HepG2 (cell line): ENCODE results near the gene CGB3. TPM values are rescaled to one million over a fixed set of nuclear protein-coding genes. Genes with fewer than 3 reads are reported as not detected.

Source experiments
- MXI1 ChIP-seq: IDR thresholded peaks from 3 replicates; pipeline ENCODE4 v1.6.1; 2012; ENCODE audit warnings: low read depth, low read length, inconsistent platforms, borderline replicate concordance
- POLR2AphosphoS5 ChIP-seq: IDR thresholded peaks from 2 replicates; pipeline ENCODE4 v1.6.1; 2012; ENCODE audit warnings: low read depth, low read length
- POLR2G ChIP-seq: fragments of 200-400 bp; formaldehyde crosslinking; IDR thresholded peaks from 2 replicates; pipeline ENCODE4 v1.6.1; 2018; ENCODE audit warnings: mild to moderate bottlenecking, low read depth, low read length, moderate library complexity
- RFXAP ChIP-seq: sonication (generic); formaldehyde crosslinking; IDR thresholded peaks from 2 replicates; pipeline ENCODE4 v1.4.0; 2020; ENCODE audit warnings: missing genetic modification reagents, borderline replicate concordance
- SALL1 ChIP-seq: sonication (generic); formaldehyde crosslinking; IDR thresholded peaks from 2 replicates; pipeline ENCODE4 v1.8.0; 2022; ENCODE audit warnings: mild to moderate bottlenecking, missing genetic modification reagents
- XRCC5 ChIP-seq: fragments of 200-400 bp; formaldehyde crosslinking; optimal IDR thresholded peaks from 2 replicates; pipeline ENCODE3; 2017; ENCODE audit warnings: mild to moderate bottlenecking, low read length
- ZFP36 ChIP-seq: fragments of 150-350 bp; IDR thresholded peaks from 2 replicates; pipeline ENCODE4 v1.6.1; 2018; ENCODE audit warnings: borderline replicate concordance, low read length, low read depth; ENCODE audit not compliant: partially characterized antibody
- ZFY ChIP-seq: sonication (generic); formaldehyde crosslinking; IDR thresholded peaks from 2 replicates; pipeline ENCODE4 v1.4.0; 2020; ENCODE audit warnings: missing genetic modification reagents
- ZNF496 ChIP-seq: sonication (generic); formaldehyde crosslinking; IDR thresholded peaks from 2 replicates; pipeline ENCODE4 v1.8.1; 2023; ENCODE audit warnings: mild to moderate bottlenecking, moderate library complexity, missing genetic modification reagents; ENCODE audit not compliant: insufficient replicate concordance
- ZNF777 ChIP-seq: sonication (generic); formaldehyde crosslinking; IDR thresholded peaks from 2 replicates; pipeline ENCODE4 v1.4.0; 2020; ENCODE audit warnings: missing genetic modification reagents
- ZSCAN21 ChIP-seq: sonication (generic); formaldehyde crosslinking; IDR thresholded peaks from 2 replicates; pipeline ENCODE4 v1.8.0; 2022; ENCODE audit warnings: mild to moderate bottlenecking, missing genetic modification reagents, moderate library complexity, borderline replicate concordance
- polyA plus RNA-seq, 8 experiments: library from polyadenylated mRNA; depleted of rRNA in 3 of 8; stranded (reverse) in 7 of 8; unstranded in 1 of 8; fragments of >200 nt; fragmentation: Illumina TruSeq in 4 of 8; extraction: Trizol in 4 of 8; gene quantifications; 2 replicates each; pipeline versions ENCODE4 v1.2.1 to v1.2.3, GENCODE V29; 2011 to 2016; ENCODE audit warnings: low read depth in 4 of 8, missing spikeins in 1 of 8, mixed read lengths in 1 of 8; ENCODE audit not compliant: insufficient read depth in 1 of 8
- total RNA-seq, 5 experiments: library from RNA; depleted of rRNA; stranded (reverse); fragments of >200 nt; fragmentation: Illumina TruSeq; extraction: Trizol; gene quantifications; 2 replicates each; pipeline ENCODE4 v1.2.3, GENCODE V29; 2016; ENCODE audit warnings: low read depth in 1 of 5
- TF ChIP-seq, protein P1 (sequence below): sonication (generic); formaldehyde crosslinking; IDR thresholded peaks from 2 replicates; pipeline ENCODE4 v1.5.1; 2020; ENCODE audit warnings: mild to moderate bottlenecking, missing genetic modification reagents, moderate library complexity
- TF ChIP-seq, protein P2 (sequence below): sonication (generic); formaldehyde crosslinking; IDR thresholded peaks from 2 replicates; pipeline ENCODE4 v1.9.0; 2022; ENCODE audit warnings: missing genetic modification reagents, mild to moderate bottlenecking, borderline replicate concordance

CGB3 gene
- total and polyA plus RNA-seq, 2 of the 13 experiments (the other 11 are each of a cell fraction or from before 2014, with no cell fraction given): not detected

DNA sequence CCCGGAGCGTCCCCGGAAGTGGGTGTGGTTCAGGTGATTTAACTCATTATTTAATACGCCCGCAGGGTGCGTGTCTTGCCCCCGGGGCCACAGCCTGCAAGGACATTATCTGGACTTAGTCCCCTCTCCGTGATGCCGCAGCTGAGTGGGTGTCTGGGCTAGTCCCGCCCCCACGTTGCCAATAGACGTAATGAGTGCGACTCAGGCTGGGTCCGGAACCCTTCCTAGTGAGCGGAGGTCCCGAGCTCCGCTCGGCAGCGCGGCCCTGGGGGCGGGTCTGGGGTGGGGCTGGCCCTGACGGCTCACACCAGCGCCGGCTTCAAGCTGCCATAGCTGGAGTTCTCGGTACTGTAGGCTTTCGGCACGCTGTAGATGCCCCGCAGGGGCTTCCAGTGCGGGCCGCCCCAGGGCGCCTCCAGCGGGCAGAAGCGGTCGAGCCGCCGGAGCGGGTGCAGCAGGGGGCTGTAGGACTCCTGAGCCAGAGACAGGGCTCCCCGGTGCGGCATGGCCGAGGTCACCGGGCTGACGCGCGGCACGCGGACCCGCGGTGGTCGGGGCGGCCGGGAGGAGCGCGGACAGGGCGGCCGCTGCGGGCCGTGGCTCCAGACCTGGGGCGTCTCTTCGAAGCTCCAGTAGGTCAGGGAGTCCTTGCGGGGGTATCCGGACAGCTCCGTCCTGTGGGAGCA lies 6.3 kb downstream of the CGB3 start (continued):
- TF ChIP-seq, protein P1, sequence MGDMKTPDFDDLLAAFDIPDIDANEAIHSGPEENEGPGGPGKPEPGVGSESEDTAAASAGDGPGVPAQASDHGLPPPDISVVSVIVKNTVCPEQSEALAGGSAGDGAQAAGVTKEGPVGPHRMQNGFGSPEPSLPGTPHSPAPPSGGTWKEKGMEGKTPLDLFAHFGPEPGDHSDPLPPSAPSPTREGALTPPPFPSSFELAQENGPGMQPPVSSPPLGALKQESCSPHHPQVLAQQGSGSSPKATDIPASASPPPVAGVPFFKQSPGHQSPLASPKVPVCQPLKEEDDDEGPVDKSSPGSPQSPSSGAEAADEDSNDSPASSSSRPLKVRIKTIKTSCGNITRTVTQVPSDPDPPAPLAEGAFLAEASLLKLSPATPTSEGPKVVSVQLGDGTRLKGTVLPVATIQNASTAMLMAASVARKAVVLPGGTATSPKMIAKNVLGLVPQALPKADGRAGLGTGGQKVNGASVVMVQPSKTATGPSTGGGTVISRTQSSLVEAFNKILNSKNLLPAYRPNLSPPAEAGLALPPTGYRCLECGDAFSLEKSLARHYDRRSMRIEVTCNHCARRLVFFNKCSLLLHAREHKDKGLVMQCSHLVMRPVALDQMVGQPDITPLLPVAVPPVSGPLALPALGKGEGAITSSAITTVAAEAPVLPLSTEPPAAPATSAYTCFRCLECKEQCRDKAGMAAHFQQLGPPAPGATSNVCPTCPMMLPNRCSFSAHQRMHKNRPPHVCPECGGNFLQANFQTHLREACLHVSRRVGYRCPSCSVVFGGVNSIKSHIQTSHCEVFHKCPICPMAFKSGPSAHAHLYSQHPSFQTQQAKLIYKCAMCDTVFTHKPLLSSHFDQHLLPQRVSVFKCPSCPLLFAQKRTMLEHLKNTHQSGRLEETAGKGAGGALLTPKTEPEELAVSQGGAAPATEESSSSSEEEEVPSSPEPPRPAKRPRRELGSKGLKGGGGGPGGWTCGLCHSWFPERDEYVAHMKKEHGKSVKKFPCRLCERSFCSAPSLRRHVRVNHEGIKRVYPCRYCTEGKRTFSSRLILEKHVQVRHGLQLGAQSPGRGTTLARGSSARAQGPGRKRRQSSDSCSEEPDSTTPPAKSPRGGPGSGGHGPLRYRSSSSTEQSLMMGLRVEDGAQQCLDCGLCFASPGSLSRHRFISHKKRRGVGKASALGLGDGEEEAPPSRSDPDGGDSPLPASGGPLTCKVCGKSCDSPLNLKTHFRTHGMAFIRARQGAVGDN: peak; percentile 75
- TF ChIP-seq MXI1: 0 out of 3 replicates have a peak, but pooled peaks have one; percentile 29
- TF ChIP-seq RFXAP: 0 out of 2 replicates have a peak, but pooled peaks have one; percentile 23
- peak; percentile 66; the same call in 1 of the 2 replicates for TF ChIP-seq ZSCAN21
- 0 out of 2 replicates have a peak, but pooled peaks have one; percentile 2 for TF ChIP-seq POLR2AphosphoS5
- peak; percentile 69 for TF ChIP-seq XRCC5
- TF ChIP-seq ZNF496 (CRISPR knock-in tag): no peak
- TF ChIP-seq, protein P2, sequence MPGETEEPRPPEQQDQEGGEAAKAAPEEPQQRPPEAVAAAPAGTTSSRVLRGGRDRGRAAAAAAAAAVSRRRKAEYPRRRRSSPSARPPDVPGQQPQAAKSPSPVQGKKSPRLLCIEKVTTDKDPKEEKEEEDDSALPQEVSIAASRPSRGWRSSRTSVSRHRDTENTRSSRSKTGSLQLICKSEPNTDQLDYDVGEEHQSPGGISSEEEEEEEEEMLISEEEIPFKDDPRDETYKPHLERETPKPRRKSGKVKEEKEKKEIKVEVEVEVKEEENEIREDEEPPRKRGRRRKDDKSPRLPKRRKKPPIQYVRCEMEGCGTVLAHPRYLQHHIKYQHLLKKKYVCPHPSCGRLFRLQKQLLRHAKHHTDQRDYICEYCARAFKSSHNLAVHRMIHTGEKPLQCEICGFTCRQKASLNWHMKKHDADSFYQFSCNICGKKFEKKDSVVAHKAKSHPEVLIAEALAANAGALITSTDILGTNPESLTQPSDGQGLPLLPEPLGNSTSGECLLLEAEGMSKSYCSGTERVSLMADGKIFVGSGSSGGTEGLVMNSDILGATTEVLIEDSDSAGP (CRISPR knock-in tag): 0 out of 2 replicates have a peak, but pooled peaks have one; percentile 24
- TF ChIP-seq SALL1 (CRISPR knock-in tag): peak; percentile 56; the same call in 1 of the 2 replicates
- TF ChIP-seq ZNF777: peak; percentile 56
- peak; percentile 53; the same call in 1 of the 2 replicates for TF ChIP-seq POLR2G
- TF ChIP-seq ZFP36: no peak
- TF ChIP-seq ZFY: peak; percentile 47; the same call in 1 of the 2 replicates
